Liver (tissue), 3 donors: ENCODE data around the gene CASZ1.

Experiments used
- CTCF ChIP-seq: fragments of 150-350 bp; IDR thresholded peaks from 2 replicates; pipeline ENCODE4 v1.5.1; 2017; ENCODE audit warnings: improper control_type of control experiment, low read depth, low read length; ENCODE audit not compliant: missing input control
- EGR1 ChIP-seq, 2 donors: IDR thresholded peaks; 2 replicates each; pipeline ENCODE4 v1.6.1; 2016 to 2018; ENCODE audit warnings: antibody characterized with exemption in 2 of 2, low read depth in 2 of 2
- GABPA ChIP-seq, 2 donors: IDR thresholded peaks in 1 of 2; conservative IDR thresholded peaks in 1 of 2; 2 replicates each; pipeline ENCODE4 v1.6.1; 2016; ENCODE audit warnings: antibody characterized with exemption in 2 of 2, mild to moderate bottlenecking in 1 of 2, moderate library complexity in 1 of 2
- HNF4A ChIP-seq, 2 donors: conservative IDR thresholded peaks; 2 replicates each; pipeline ENCODE4 v1.6.1; 2016; ENCODE audit warnings: antibody characterized with exemption in 2 of 2, mild to moderate bottlenecking in 2 of 2
- HNF4G ChIP-seq: IDR thresholded peaks from 2 replicates; pipeline ENCODE4 v1.6.1; 2016; ENCODE audit warnings: antibody characterized with exemption
- MAX ChIP-seq: IDR thresholded peaks from 2 replicates; pipeline ENCODE4 v1.6.1; 2016; ENCODE audit warnings: antibody characterized with exemption
- RAD21 ChIP-seq, 2 donors: IDR thresholded peaks; 2 replicates each; pipeline ENCODE4 v1.6.1; 2016; ENCODE audit warnings: antibody characterized with exemption in 2 of 2, mild to moderate bottlenecking in 2 of 2
- SP1 ChIP-seq: IDR thresholded peaks from 2 replicates; pipeline ENCODE4 v1.6.1; 2018; ENCODE audit warnings: antibody characterized with exemption, mild to moderate bottlenecking
- TAF1 ChIP-seq: conservative IDR thresholded peaks from 2 replicates; pipeline ENCODE4 v1.6.1; 2016; ENCODE audit warnings: antibody characterized with exemption, mild to moderate bottlenecking
- YY1 ChIP-seq: IDR thresholded peaks from 2 replicates; pipeline ENCODE4 v1.6.1; 2016; ENCODE audit warnings: antibody characterized with exemption, mild to moderate bottlenecking
- donor health status: healthy.
- donor health status: healthy.

DNA sequence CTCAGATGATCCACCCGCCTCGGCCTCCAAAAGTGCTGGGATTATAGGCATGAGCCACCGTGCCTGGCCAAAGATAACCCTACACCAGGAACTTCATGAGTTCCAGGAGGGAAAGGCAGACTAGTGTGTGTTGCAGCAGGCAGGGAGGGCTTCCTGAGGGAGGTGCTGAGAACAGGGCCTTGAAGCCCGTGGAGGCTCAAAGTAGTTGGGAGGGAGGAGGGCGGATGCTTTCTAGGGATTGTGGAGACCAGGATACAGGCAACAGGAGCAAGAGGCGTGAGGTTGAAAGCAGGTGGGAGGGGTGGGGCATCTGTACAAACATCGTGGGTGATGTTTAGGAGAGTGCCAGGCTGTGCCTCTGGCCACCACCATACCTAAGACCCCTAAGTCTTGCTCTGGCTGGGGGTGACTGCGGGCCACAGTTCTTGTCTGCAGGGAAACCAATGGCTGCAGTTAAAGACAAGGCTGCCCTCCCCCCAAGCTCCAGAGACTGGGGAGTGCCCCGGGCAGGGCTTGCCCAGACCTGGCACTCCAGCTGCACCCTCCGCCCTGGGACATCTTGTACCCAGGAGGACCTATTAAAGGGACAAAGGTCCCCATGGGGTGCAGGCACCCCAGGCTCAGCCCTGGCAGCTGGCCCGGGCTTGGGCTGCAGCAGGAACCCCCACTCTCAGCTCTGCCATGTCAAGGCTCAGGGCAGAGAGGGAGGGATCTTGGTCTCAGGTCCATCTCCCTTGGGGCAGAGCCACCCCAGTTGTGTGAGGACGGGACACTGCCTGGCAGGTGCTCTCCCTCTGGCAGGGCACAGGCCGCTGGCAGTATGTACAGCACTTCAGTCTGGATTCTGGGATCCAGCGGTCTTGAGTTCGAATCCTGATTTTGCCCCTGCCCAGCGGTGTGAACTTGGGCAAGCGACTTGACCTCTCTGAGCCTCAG, 22.1 kb upstream of the CASZ1 start:
- no peak for TF ChIP-seq CTCF
- no peak for TF ChIP-seq GABPA (IDR thresholded peaks at IDR 0.05 in 1 of 2, conservative IDR thresholded peaks at IDR 0.05 in 1 of 2)
- TF ChIP-seq MAX = no peak
- no peak for TF ChIP-seq HNF4G
- TF ChIP-seq YY1 = no peak
- no peak for TF ChIP-seq SP1
- no peak for TF ChIP-seq EGR1 (IDR thresholded peaks at IDR 0.05; ENCODE audit: low read depth in 2 of 2)
- no peak for TF ChIP-seq HNF4A (conservative IDR thresholded peaks at IDR 0.05)
- no peak for TF ChIP-seq RAD21 (IDR thresholded peaks at IDR 0.05)
- TF ChIP-seq TAF1 = no peak
